Activated T-helper 9 cell treated with anti-CD3 and anti-CD28 coated beads, Interleukin-2, amount 50 U/mL, for 16 hours (primary cell): ENCODE results near the gene GART.
"Not testable (repeated sequence)": the region's sequence is repeated elsewhere in the genome, so short reads cannot be mapped to it uniquely, and the experiment has no call there.

Source experiments
- DNase-seq: peaks from one replicate; pipeline ENCODE4 v3.0.0-alpha.2; 2020; ENCODE audit warnings: low read depth

GART gene

GRCh38 chr21:33541756-33542639 lies at the start of gene GART:
GART (minus strand) TSS chr21:33542117; CDS start chr21:33539315, 2,802 bp downstream.
- DNase-seq, result peak; percentile 79

- DNase-seq, result peak; percentile 83
These were observed 46.8 kb upstream of the GART start, which contains the start of gene DONSON for GRCh38 chr21:33588485-33589335. DONSON (minus strand) TSS chr21:33588684; CDS start chr21:33588641, 43 bp downstream.

GRCh38 chr21:33587792-33588484 lies 46.0 kb upstream of the GART start:
- peak; percentile 2 for DNase-seq

GRCh38 chr21:33586927-33587326 lies 45.0 kb upstream of the GART start:
- no peak for DNase-seq

GRCh38 chr21:33584455-33584854 lies 42.5 kb upstream of the GART start:
- DNase-seq, result no peak

GRCh38 chr21:33578959-33579542 lies 37.1 kb upstream of the GART start:
- DNase-seq, result no peak

GRCh38 chr21:33578214-33578613 lies 36.3 kb upstream of the GART start:
- DNase-seq, result no peak

- not testable (repeated sequence) for DNase-seq
These were observed 34.8 kb upstream of the GART start for GRCh38 chr21:33576741-33577141.

- no peak for DNase-seq
These were observed 30.4 kb upstream of the GART start for GRCh38 chr21:33572350-33572749.

GRCh38 chr21:33569991-33570390 lies 28.1 kb upstream of the GART start:
- DNase-seq, result no peak

GRCh38 chr21:33568448-33568847 lies 26.5 kb upstream of the GART start:
- DNase-seq, result no peak

- no peak for DNase-seq
These were observed 26.0 kb upstream of the GART start for GRCh38 chr21:33567914-33568313.

GRCh38 chr21:33566514-33566913 lies 24.6 kb upstream of the GART start:
- no peak for DNase-seq

- no peak for DNase-seq
These were observed 20.5 kb upstream of the GART start for GRCh38 chr21:33562389-33562788.

- DNase-seq, result no peak
These were observed 19.5 kb upstream of the GART start for GRCh38 chr21:33561373-33561772.

- DNase-seq, result no peak
These were observed 19.0 kb upstream of the GART start for GRCh38 chr21:33560965-33561364.

GRCh38 chr21:33559813-33560212 lies 17.9 kb upstream of the GART start:
- DNase-seq, result no peak

- no peak for DNase-seq
These were observed 17.0 kb upstream of the GART start for GRCh38 chr21:33558777-33559421.

- no peak for DNase-seq
These were observed 15.5 kb upstream of the GART start for GRCh38 chr21:33557447-33557846.

- DNase-seq, result no peak
These were observed 13.0 kb upstream of the GART start for GRCh38 chr21:33554982-33555344.

- no peak for DNase-seq
These were observed 12.5 kb upstream of the GART start for GRCh38 chr21:33554236-33554981.
